Measurements from ENCODE around the gene ARHGEF26.
A peak's percentile ranks its signal among the peaks of the same experiment; 100 is the strongest.

The ARHGEF26 gene, protein sequence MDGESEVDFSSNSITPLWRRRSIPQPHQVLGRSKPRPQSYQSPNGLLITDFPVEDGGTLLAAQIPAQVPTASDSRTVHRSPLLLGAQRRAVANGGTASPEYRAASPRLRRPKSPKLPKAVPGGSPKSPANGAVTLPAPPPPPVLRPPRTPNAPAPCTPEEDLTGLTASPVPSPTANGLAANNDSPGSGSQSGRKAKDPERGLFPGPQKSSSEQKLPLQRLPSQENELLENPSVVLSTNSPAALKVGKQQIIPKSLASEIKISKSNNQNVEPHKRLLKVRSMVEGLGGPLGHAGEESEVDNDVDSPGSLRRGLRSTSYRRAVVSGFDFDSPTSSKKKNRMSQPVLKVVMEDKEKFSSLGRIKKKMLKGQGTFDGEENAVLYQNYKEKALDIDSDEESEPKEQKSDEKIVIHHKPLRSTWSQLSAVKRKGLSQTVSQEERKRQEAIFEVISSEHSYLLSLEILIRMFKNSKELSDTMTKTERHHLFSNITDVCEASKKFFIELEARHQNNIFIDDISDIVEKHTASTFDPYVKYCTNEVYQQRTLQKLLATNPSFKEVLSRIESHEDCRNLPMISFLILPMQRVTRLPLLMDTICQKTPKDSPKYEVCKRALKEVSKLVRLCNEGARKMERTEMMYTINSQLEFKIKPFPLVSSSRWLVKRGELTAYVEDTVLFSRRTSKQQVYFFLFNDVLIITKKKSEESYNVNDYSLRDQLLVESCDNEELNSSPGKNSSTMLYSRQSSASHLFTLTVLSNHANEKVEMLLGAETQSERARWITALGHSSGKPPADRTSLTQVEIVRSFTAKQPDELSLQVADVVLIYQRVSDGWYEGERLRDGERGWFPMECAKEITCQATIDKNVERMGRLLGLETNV

DNA sequence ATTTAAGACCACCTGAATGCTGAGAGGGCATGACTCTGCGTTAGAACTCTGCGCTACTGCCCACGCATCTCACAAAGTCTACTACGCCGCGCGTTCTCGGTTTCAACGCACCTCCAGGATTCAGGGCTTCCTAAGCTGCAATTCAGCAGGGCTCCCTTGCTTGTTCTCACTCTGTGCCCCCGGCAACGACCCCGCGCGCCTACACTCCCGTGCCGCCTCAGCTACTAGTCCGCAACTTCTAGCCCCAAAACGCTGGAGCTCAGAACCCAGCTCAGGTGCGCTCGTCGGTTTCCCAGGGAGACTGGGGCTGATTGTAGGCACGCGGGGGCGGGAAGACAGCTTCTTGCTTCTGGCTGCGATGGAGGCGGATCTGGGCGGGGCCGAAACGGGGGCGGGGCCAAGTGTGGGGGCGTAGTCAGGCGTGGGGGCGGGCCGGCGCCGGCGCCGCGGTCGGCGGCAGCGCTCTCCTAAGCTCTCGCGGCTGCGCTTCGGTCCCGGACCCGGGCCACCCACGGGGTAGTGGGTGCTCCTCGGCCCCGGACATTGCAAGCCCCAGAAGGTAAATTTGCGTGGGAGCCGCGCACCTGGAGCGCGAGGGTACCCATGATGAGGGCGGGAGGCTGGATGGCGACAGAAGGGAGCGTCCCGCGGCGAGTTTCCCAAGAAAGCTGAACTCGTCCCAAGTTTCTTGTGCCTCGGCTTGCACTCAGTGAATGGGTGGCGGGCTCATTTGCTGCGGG, at the start of gene ARHGEF26:
Gene ARHGEF26 (plus strand): TSS at position 430 of the 740 bp plus-strand sequence. CDS start 603 bp downstream, outside the sequence.
- TF ChIP-seq GATA2 (IDR thresholded peaks at IDR 0.05; ENCODE audit: low read depth, low read length) (no peak), GATA3 (IDR thresholded peaks at IDR 0.05; ENCODE audit: low read depth, low read length) (no peak)

DNA sequence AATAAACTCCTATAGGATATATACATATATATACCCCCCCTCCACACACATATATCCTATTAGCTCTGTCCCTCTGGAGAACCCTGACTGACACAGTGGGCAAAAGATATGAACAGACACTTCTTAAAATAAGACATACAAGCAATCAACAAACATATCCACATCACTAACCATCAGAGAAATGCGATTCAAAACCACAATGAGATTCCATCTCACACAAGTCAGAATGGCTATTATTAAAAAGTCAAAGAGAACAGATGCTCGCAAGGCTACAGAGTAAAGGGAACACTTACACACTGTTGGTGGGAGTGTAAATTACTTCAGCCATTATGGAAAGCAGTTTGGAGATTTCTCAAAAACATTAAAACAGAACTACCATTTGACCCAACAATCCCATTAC, 46.2 kb upstream of the ARHGEF26 start:
- no peak for TF ChIP-seq GATA2 (IDR thresholded peaks at IDR 0.05; ENCODE audit: low read depth, low read length)
- TF ChIP-seq GATA3 (IDR thresholded peaks at IDR 0.05; ENCODE audit: low read depth, low read length) = no peak

DNA sequence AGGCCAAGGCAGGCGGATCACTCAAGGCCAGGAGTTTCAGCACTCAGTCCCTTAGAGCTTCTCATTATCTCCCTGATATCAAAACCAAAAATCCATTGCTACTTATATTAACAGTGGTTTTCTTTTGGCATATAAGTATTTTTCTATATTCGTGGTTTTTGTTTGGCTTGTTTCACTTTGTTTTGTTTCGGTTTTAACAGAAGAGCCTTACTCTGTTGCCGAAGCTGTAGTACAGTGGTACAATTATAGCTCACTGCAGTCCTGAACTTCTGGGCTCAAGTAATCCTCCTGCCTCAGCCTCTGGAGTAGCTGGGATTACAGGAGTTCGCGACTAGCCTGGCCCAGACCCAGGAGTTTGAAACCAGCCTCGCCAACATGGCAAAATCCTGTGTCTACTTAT, 42.5 kb upstream of the ARHGEF26 start:
- TF ChIP-seq GATA2 (IDR thresholded peaks at IDR 0.05; ENCODE audit: low read depth, low read length) = no peak
- TF ChIP-seq GATA3 (IDR thresholded peaks at IDR 0.05; ENCODE audit: low read depth, low read length) = no peak

DNA sequence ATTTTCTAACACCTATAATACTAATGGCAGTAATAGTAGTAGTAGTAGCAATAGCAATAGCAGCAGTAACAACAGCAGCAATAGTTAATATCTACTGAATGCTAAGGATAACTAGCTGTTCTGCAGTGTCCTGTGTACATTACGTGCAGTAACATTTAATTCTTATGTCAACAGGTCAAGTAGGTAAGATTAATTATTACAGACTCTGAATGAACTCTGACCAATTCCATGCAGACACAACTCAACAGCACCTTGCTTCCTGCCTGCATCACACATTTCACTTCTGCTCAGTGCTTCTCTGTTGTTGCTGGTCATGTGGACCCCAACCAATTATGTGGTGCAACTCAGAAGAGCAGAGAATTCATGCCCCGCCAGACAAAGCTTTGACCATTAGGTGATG, 39.9 kb upstream of the ARHGEF26 start:
- TF ChIP-seq GATA3 (IDR thresholded peaks at IDR 0.05; ENCODE audit: low read depth, low read length) = no peak
- no peak for TF ChIP-seq GATA2 (IDR thresholded peaks at IDR 0.05; ENCODE audit: low read depth, low read length)

DNA sequence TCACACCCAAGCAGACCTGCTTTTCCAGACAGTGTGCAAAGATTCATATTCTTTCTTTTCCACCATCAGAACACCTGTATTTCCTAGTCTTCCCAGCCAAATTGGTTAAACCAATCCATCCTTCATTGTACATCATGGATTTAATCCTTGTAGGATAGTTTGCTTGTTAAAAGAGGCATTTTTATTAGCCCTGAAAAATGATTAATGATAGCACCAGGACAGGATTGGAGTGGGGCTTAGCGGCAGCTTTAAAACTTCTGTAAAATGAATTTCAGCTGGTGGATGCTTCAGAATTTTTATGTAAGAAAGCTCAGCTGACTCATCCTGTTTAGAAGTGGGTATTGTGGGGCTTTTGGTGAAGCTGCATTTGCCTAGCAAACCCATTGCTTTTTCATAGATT, 36.1 kb upstream of the ARHGEF26 start:
- TF ChIP-seq GATA3 (IDR thresholded peaks at IDR 0.05; ENCODE audit: low read depth, low read length) (no peak), GATA2 (IDR thresholded peaks at IDR 0.05; ENCODE audit: low read depth, low read length) (no peak)

DNA sequence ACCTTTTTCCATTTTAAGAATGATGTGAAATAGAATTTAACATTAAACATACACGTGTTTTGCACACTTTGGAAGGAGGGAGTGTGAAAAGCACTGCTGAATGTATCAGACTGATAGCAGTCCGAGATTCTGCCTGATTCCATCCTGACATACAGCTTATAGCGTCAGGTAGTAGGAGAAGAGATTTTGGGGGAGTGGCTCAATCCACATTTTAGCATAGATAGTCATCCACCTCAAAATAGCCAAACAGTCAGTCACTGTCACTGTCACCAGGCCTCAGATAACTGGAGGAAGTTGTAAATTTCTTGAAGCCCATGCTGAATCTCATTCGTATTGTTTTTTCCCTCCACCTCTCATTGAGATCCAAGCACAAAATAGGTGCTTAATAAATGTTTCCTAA, 35.4 kb upstream of the ARHGEF26 start:
- TF ChIP-seq GATA3 (IDR thresholded peaks at IDR 0.05; ENCODE audit: low read depth, low read length) (no peak), GATA2 (IDR thresholded peaks at IDR 0.05; ENCODE audit: low read depth, low read length) (no peak)

DNA sequence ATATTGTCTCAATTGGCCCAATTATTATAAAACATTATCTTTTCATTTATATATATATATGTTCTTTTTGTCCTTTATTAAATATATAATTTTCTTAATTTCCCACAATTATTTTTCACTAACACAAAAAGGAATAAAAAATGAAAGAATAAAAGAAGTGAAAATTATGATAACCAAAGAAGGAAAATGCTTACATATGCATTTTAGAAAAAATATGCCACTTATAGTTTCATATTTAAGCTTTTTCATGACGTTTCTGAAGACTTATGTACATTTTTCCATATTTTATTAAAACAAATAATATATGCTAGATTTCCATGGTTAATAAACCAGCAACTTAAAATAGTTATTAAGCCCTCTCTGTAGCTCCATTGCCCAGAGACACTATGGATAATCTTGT, 34.9 kb upstream of the ARHGEF26 start:
- TF ChIP-seq GATA3 (IDR thresholded peaks at IDR 0.05; ENCODE audit: low read depth, low read length) (no peak), GATA2 (IDR thresholded peaks at IDR 0.05; ENCODE audit: low read depth, low read length) (no peak)

DNA sequence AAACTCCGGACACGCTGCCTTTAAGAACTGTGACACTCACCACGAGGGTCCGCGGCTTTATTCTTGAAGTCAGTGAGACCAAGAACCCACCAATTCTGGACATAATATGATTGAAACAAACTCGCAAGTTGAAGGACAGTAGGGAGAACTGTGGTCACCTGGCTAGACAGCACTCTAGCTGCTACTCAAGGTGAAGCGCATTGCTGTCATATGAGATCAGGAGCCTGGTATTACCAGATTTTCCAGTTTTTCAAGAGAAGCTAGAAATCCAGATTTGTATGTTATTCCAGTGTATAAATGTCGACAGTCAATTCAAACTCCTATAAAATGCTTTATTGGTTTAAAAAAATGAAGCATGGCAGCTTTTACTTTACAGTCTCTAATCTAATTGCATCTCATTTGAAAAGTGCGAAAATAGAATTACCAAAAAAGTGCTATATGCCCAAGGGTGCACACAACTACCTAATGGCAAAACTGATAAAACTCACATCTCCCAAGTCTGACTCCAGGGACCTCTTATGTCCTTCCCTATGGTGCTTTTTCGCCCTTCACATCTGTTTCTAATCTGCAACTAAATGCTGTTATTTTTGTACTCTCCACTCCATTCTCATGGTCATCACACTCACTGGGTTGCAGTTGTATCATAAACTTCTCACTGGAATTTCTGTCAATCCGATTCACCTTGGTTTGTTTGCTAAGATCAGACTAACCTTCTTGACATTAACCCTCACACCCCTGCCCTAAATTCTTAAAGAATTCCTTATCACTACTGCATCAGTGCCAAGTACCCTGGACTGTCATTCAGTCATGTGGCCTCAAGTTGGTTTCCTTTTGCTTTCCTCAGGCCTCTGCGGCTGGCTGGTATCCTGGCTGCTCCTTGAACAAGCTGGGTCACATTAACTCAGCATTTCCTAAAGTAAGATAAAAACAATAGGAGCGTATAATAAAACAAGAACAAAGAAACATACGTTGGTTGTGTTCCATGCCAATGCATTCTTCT, 31.5 kb upstream of the ARHGEF26 start:
- TF ChIP-seq GATA3 (IDR thresholded peaks at IDR 0.05; ENCODE audit: low read depth, low read length) (no peak), GATA2 (IDR thresholded peaks at IDR 0.05; ENCODE audit: low read depth, low read length) (peak; percentile 27; the same call in 1 of the 2 replicates)

DNA sequence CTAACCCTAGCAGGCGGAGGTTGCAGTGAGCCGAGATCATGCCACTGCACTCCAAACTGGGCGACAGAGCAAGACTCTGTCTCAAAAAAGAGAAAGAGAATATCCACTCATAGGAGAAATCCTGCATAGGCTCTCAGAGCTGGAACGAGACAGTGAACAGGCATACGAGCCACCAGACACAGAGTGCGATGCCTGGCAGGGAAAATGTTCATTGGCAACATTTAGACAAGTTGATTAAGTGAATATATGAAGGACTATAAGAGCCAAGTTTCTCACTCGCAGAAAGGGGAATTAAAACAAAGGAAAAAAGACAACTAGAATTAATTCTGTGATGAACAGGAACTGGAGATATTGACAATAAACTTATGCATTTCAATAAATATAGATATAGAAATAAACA, 27.1 kb upstream of the ARHGEF26 start:
- TF ChIP-seq GATA3 (IDR thresholded peaks at IDR 0.05; ENCODE audit: low read depth, low read length) (no peak), GATA2 (IDR thresholded peaks at IDR 0.05; ENCODE audit: low read depth, low read length) (no peak)

DNA sequence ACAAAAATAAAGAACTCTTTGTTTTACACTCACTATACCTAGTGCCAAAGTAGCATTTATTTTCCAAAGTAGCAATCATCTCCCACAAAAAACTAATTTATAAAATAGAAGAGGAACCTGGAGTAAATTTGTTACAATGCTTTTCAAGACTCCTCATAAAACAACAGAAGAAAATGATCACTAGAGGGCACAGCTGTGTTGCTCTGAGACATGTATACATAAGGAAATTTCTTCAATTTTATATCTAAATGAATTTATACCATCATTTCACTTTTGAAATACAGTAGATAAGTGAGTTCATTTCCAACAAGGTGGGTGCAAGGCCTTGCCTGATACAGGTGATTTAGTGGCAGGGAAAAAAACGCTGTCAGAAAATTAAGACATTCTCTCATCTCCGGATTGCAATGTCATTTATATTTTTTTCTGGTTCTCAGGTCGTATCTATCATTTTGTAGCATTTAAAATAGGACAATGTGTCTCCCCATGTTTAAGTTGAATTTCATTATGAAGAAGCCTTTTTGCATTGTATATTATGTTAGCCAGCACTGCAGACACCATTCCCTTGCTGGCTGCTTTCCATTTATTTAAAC, 25.3 kb upstream of the ARHGEF26 start:
- TF ChIP-seq GATA2 (IDR thresholded peaks at IDR 0.05; ENCODE audit: low read depth, low read length) = no peak

DNA sequence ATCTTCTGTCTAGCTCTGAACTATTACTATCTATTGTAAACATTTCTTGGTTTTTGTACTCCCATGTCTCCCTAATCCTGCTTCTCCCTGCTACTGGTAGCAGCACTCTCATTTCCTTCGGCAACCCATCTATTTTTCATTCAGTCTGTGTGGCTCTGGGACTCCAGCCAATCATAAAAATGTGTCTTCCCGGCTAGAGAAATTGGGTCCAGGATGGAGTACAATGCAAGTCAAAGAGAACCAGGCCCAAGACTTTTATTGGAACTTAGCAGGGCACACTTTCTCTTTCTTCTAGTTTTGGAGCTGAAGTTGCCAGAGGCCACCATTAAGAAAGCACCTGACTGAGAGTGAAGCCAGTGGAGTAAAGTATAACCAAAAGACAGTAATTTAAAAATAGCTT, 22.8 kb upstream of the ARHGEF26 start:
- TF ChIP-seq GATA2 (IDR thresholded peaks at IDR 0.05; ENCODE audit: low read depth, low read length) (no peak), GATA3 (IDR thresholded peaks at IDR 0.05; ENCODE audit: low read depth, low read length) (no peak)

DNA sequence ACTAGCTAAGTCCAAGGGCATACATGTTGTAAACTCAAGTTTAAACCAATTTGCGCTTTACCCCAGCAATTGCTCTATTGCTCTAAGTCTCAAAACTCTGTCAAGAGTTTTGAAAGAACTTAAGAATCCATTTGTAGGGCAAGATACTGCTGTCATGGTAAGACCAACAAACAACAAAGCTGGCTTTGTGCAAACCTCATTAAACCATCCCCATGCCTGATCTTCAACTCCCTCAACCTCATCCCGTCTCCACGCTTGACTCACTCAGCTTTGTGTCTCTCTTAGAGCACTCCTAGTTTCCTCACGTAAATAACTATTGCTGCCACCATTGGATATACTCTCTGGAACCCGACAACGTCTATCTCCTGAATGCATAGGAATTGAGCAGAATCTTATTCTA, 20.6 kb upstream of the ARHGEF26 start:
- no peak for TF ChIP-seq GATA2 (IDR thresholded peaks at IDR 0.05; ENCODE audit: low read depth, low read length)
- TF ChIP-seq GATA3 (IDR thresholded peaks at IDR 0.05; ENCODE audit: low read depth, low read length) = no peak

DNA sequence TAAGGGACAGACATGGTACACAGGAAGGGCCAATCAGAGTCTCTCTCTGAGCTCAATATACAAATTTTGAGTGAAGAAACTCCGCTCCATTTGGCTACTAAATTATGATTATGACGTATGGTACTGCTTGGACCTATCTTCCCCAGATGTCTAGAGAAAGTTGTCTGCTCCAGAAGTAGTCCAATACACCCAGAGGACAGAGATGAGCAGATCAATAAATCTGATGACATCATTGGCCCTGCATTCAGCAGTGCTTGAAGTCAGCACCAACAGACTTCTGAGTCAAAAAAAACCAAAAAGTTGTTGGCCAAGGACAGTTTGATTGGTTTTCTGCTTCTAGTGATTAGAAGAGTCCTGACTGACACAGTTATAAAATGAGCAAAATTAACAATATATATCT, 19.9 kb upstream of the ARHGEF26 start:
- TF ChIP-seq GATA2 (IDR thresholded peaks at IDR 0.05; ENCODE audit: low read depth, low read length) (no peak), GATA3 (IDR thresholded peaks at IDR 0.05; ENCODE audit: low read depth, low read length) (no peak)

Data from SH-SY5Y (cell line).